ENCODE results near the gene VSIG2.

DNA sequence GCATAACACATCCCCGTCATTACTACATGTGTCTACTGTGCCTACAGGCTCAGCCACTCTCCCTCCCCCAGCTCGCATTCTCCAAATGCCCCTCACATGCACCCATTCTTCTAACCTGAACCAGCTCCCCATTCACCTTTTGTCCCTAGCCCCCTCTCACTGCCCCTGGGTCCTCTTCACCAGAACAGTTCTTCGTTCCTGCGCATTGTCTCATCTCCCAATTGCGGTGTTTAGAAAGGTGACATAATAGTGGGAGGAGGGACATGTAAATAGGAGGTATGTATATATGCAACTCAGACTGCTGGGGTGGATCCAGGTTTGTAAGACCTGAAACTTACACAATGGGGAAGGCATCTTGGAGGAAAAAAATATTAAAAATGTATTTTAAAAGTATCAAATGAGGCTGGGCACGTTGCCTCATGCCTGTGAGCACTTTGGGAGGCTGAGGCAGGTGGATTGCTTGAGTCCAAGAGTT, 4.7 kb upstream of the VSIG2 start:
- TF ChIP-seq ZNF274 (IDR thresholded peaks at IDR 0.05; ENCODE audit: low read depth, low read length) (no peak), YY1 (IDR thresholded peaks at IDR 0.05; ENCODE audit: insufficient read depth, insufficient read length) (no peak)

All from NT2/D1 (cell line).